Colonic mucosa (tissue), 4 donors: Measurements from ENCODE around the gene OR2T1. TPM values are rescaled to one million over a fixed set of nuclear protein-coding genes. Genes with fewer than 3 reads are reported as not detected.
"Not testable (repeated sequence)": the region's sequence is repeated elsewhere in the genome, so short reads cannot be mapped to it uniquely, and the experiment has no call there.

Source experiments
- DNase-seq: peaks from one replicate; pipeline ENCODE4 v3.0.0-alpha.2; 2020
- H3K27ac ChIP-seq: fragments of 200-600 bp; one replicate; pipeline ENCODE4 v1.8.0; 2021
- H3K27me3 ChIP-seq: fragments of 200-600 bp; one replicate; pipeline ENCODE4 v1.8.0; 2021
- H3K36me3 ChIP-seq: fragments of 200-600 bp; one replicate; pipeline ENCODE4 v1.8.0; 2021
- H3K4me1 ChIP-seq: fragments of 200-600 bp; one replicate; pipeline ENCODE4 v1.8.0; 2021; ENCODE audit warnings: mild to moderate bottlenecking
- H3K4me3 ChIP-seq: fragments of 200-600 bp; one replicate; pipeline ENCODE4 v1.8.0; 2021
- H3K9ac ChIP-seq, 2 donors: one replicate each; pipeline ENCODE4 v1.7.0; 2013; ENCODE audit warnings: control low read depth in 2 of 2, low read depth in 2 of 2, low read length in 2 of 2
- H3K9me3 ChIP-seq: fragments of 200-600 bp; one replicate; pipeline ENCODE4 v1.8.0; 2021
- intact Hi-C: fragments of 100-400 bp; cut with DNase I; formaldehyde crosslinking; loops from one replicate; pipeline ENCODE4 v1.14.1; 2022
- total RNA-seq, 2 donors: library from RNA; stranded (reverse); fragmentation: NEBNext Ultra II Directional in 1 of 2; extraction: Animal tissue kit (Norgen Biotek cat#: 25700) in 1 of 2; gene quantifications; one replicate each; pipeline ENCODE4 v1.2.1, GENCODE V29; 2021
- TF ChIP-seq, protein P1 (sequence below): fragments of 200-600 bp; IDR thresholded peaks from one replicate; pipeline ENCODE4 v1.8.0; 2022; ENCODE audit warnings: antibody characterized with exemption, mild to moderate bottlenecking
- donor health status: healthy.
- donor health status: DM: no; HTN: no; CAD: no.
- donor health status: DM: no; HTN: no; CAD: no.

Gene OR2T1
- total RNA-seq, 2 donors from 2014 or later = not detected

DNA sequence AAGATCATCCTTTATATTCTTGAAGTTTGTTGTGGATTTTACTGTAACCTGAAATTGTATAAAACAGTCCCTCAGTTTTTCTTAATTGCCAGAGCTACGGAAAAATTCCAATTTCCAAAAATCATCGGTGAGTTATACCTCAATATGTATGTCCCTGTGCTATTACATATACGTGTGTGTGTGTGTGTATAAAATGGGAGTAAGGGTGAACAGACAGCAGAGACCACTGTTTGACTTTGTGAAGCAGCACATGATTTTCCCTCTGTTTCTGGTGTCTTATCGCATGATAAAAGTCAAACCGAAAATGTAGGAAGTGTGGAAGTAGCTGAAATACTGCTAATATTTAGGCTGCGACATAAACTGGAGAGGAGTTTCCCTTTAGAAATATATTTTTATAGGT, 1.2 kb downstream of the OR2T1 start:
- Histone ChIP-seq H3K4me1 (no peaks in the 10 kb centered on the region), H3K9me3 (no peaks in the 10 kb centered on the region), H3K36me3 (no peaks in the 10 kb centered on the region), H3K27ac (no peak overlapping the region), H3K4me3 (no peak overlapping the region), H3K27me3 (no peaks in the 10 kb centered on the region), H3K9ac (no peak overlapping the region)
- intact Hi-C loops = no loop called here
- TF ChIP-seq, protein P1, sequence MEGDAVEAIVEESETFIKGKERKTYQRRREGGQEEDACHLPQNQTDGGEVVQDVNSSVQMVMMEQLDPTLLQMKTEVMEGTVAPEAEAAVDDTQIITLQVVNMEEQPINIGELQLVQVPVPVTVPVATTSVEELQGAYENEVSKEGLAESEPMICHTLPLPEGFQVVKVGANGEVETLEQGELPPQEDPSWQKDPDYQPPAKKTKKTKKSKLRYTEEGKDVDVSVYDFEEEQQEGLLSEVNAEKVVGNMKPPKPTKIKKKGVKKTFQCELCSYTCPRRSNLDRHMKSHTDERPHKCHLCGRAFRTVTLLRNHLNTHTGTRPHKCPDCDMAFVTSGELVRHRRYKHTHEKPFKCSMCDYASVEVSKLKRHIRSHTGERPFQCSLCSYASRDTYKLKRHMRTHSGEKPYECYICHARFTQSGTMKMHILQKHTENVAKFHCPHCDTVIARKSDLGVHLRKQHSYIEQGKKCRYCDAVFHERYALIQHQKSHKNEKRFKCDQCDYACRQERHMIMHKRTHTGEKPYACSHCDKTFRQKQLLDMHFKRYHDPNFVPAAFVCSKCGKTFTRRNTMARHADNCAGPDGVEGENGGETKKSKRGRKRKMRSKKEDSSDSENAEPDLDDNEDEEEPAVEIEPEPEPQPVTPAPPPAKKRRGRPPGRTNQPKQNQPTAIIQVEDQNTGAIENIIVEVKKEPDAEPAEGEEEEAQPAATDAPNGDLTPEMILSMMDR = no peak
- DNase-seq = no peak

DNA sequence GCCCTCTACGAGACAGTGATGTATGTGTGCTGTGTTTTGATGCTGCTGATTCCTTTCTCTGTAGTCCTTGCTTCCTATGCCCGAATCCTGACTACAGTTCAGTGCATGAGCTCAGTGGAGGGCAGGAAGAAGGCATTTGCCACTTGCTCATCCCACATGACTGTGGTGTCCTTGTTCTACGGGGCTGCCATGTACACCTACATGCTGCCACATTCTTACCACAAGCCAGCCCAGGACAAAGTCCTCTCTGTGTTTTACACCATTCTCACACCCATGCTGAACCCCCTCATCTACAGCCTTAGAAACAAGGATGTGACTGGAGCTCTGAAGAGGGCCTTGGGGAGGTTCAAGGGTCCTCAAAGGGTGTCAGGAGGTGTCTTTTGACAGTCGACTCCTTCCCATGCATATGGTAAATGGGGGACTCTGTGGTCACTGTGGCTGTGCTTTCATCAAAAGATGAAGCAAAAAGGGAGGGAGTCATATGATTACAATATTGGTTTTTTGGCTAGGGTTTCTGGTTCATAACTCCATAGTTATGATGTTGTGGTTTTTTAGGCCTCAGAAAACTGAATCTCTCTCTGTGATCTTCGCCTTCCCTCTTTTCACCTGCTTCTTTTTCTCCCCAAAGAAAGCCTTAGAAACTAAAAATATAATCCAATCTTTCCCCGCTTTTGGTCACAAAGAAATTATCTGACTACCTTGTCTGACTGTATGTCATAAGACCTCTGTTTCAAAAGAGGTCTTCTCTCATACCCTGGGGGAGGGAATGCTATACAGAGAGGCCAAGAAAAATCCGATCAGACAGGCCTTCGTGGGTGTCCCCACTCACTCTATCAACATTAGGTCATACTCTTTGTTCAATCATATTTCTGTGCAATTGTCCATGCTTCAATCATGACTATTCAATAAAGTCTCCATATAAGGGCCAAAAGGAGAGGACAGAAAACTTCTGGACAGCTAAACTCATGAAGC, 4.2 kb downstream of the OR2T1 start:
- no peak overlapping the region for H3K4me3 ChIP-seq
- intact Hi-C loops = no loop called here
- no peaks in the 10 kb centered on the region for H3K36me3 ChIP-seq
- no peak overlapping the region for H3K27ac ChIP-seq
- DNase-seq = no peak
- H3K9me3 ChIP-seq = no peaks in the 10 kb centered on the region
- no peaks in the 10 kb centered on the region for H3K27me3 ChIP-seq
- H3K9ac ChIP-seq = no peak overlapping the region
- TF ChIP-seq, protein P1 = no peak
- no peaks in the 10 kb centered on the region for H3K4me1 ChIP-seq

DNA sequence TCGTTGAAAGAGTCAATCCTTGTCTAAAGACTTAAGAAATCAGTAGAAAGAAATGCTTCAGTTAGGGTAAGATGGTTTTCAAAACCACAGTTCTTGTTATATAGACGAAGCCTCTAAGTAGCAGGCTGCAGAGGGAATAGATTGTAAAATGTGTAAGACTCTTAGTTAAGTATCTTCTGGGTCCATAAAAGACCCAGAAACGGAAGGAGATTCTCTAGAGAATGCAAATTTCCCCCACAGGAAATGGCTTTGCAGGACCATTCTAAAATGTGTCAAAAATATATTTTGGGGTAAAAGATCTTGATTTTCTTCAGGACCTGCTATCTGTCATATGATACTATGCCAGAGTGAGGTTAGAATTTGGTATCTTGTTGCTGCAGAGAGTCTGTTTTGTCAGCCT, 13.4 kb downstream of the OR2T1 start:
- no peaks in the 10 kb centered on the region for H3K36me3 ChIP-seq
- intact Hi-C loops = no loop called here
- no peak overlapping the region for H3K27ac ChIP-seq
- TF ChIP-seq, protein P1 = no peak
- DNase-seq = no peak
- H3K9me3 ChIP-seq = no peaks in the 10 kb centered on the region
- no peaks in the 10 kb centered on the region for H3K4me1 ChIP-seq
- H3K4me3 ChIP-seq = no peak overlapping the region
- no peak overlapping the region for H3K9ac ChIP-seq
- H3K27me3 ChIP-seq = no peaks in the 10 kb centered on the region

DNA sequence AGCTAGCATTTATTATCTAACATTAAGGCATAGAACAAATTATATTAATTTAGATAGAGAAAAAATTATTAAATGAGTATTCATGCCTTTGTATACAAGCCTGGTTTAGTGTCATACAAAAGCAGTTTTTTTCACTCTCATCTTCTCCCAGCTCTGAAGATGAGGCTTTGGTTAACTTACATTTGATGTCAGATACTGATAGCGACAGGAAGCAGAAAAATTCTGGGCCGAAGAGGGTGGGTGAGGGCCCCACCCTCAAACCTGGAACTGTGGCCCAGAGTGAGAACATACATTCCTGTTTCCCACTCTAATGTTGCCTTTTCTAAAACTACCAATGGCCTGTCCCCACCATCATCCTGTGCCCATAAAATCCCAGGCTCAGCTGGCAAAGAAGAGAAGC, 15.0 kb downstream of the OR2T1 start:
- intact Hi-C loops = no loop called here
- no peaks in the 10 kb centered on the region for H3K4me1 ChIP-seq
- no peak for DNase-seq

DNA sequence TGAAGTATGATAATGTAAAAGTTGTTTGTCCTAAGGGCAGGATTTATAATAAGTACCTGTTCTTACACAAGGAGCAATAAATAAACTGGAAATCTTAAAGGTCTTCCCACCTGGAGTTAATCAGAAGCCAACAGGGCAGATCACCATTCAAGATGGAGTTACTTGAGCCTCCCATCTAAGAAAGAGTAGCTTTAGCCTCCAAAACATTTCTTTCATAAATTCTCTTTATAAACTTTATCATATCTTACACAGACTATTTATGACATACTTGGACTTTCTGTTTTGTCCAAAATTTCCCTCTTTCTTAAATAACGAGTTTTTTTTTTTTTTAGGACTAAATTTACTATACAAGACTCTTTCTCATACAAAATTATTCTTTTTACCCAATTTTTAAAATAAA, 18.5 kb downstream of the OR2T1 start:
- H3K36me3 ChIP-seq = no peaks in the 10 kb centered on the region
- intact Hi-C loops = no loop called here
- TF ChIP-seq, protein P1 = no peak
- no peaks in the 10 kb centered on the region for H3K4me1 ChIP-seq
- H3K27ac ChIP-seq = no peak overlapping the region
- no peaks in the 10 kb centered on the region for H3K9me3 ChIP-seq
- H3K4me3 ChIP-seq = no peak overlapping the region
- no peak overlapping the region for H3K9ac ChIP-seq
- DNase-seq = no peak
- H3K27me3 ChIP-seq = no peaks in the 10 kb centered on the region

More for the DNA sequence above, 15.0 kb downstream of the OR2T1 start:
- Histone ChIP-seq H3K27ac (no peak overlapping the region), H3K36me3 (no peaks in the 10 kb centered on the region), H3K9ac (no peak overlapping the region), H3K27me3 (no peaks in the 10 kb centered on the region), H3K9me3 (no peaks in the 10 kb centered on the region), H3K4me3 (no peak overlapping the region)
- TF ChIP-seq, protein P1 = no peak

DNA sequence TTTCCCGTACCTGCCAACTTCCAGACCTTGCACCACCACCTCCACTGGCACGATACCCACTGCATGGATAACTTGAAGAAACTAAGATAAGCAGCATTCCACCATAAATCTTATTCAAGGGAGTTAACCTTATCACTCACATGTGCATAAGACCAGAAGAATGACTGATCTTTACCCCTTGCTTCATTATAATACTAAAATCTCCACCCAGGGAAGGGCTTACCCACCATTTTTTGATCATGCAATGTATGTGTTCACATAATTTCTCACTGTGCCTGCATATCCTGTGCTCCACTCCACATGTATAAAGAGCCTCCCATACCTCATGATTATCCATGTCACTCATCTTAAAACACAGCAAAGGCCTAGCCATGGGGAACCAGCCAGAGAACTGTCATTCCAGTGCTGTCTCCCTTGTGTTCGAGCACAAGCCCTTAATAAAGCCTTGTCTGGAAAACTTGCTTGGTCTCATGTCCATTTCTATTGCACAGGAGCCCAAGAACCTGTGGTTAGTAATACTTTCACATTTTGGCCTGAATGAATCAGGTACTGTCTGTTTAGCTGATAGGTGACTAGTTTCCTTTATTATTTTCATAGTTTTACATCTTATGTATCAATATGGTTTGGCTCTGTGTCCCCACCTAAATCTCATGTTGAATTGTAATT, 24.8 kb downstream of the OR2T1 start:
- H3K27ac ChIP-seq, H3K4me3 ChIP-seq, H3K4me1 ChIP-seq, H3K27me3 ChIP-seq, H3K9ac ChIP-seq, DNase-seq, intact Hi-C loops, H3K36me3 ChIP-seq, H3K9me3 ChIP-seq: not testable (repeated sequence)

DNA sequence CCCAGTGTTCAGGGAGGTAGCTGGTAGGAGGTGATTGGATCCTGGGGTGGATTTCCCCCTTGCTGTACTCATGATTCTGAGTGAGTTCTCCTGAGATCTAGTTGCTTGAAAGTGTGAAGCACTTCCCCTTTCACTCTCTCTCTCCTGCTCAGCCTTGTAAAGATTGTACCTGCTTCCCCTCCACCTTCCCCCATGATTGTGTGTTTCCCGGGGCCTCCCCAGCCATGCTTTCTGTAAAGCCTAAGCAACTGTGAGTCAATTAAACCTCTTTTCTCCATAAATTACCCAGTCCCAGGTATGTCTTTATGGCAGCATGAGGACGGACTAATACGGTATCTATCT, 25.3 kb downstream of the OR2T1 start:
- intact Hi-C loops = not testable (repeated sequence)

DNA sequence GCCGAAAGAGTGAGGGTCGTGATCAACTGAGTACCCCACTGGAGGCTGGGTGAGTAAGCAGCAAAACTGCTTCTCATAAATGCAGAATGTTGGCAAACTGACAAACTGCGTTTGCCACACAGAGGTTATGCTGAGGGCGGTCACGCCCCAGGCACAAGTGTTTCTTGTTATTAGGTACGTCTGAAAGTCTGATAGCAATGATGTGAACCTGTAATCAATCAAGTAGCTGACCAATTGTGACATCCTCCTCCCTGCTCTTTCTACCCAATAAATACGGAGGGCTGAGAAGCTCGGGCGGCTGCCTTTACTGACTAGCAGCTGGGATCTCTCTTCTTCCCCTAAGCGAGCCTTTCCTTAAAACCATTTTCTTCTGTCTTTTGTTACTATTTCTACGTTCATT, 28.8 kb downstream of the OR2T1 start:
- H3K9ac ChIP-seq, H3K27ac ChIP-seq, DNase-seq, H3K36me3 ChIP-seq, H3K9me3 ChIP-seq, H3K4me1 ChIP-seq, intact Hi-C loops, H3K27me3 ChIP-seq, H3K4me3 ChIP-seq: not testable (repeated sequence)

More for the DNA sequence above, 25.3 kb downstream of the OR2T1 start:
- H3K9ac ChIP-seq, H3K36me3 ChIP-seq, H3K27me3 ChIP-seq, H3K27ac ChIP-seq, DNase-seq, H3K9me3 ChIP-seq, H3K4me1 ChIP-seq, H3K4me3 ChIP-seq: not testable (repeated sequence)
